ENCODE measurements around the gene GPR150.

The GPR150 gene

GRCh38 chr5:95621839-95622629 is 2.1 kb downstream of the GPR150 start:
- no peak overlapping the region for H3K4me3 ChIP-seq (ENCODE audit: low read length)
- DNase-seq (ENCODE audit: low read depth) = no peak
- TF ChIP-seq CTCF (conservative IDR thresholded peaks at IDR 0.05; ENCODE audit: low read depth, low read length) = no peak

DNA sequence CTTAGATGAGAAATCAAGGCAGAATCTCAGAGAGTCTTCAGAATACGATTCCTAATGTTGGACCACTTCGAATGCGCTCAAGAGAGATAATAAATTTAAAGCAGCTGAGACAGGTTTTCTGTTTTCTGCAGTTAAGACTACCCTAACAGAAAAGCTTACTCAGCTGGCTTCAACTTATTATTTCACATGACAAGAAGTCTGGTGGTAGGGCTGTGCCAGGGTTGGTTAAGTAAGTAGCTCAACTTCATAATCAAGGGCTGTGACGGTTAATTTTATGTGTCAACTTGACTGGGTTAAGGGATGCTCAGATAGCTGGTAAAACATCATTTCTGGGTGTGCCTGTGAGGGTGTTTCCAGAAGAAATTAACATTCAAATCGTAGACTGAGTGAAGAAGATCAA is 3.8 kb downstream of the GPR150 start:
- no peak for TF ChIP-seq CTCF (conservative IDR thresholded peaks at IDR 0.05; ENCODE audit: low read depth, low read length)
- DNase-seq (ENCODE audit: low read depth) = no peak
- H3K4me3 ChIP-seq (ENCODE audit: low read length) = no peak overlapping the region

DNA sequence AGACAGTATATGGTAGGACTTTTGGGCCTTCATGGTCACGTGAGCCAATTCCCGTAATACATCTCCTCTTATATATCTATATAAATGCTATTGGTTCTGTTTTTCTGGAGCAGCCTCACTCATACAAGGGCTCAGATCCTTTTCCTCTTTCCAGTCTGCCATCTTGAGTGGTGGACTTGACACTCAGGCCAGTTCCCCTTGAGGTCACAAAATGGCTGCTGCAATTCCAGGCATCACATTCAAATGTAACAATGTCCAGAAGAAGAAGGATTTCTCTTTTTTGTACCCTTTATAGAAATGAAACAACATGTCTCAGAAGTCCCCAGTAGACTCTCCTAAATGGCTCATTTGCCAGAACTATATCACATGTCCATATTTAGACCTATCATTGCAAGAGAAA is 4.5 kb downstream of the GPR150 start:
- no peak overlapping the region for H3K4me3 ChIP-seq (ENCODE audit: low read length)
- no peak for TF ChIP-seq CTCF (conservative IDR thresholded peaks at IDR 0.05; ENCODE audit: low read depth, low read length)
- DNase-seq (ENCODE audit: low read depth) = no peak

GRCh38 chr5:95626701-95627100 is 6.8 kb downstream of the GPR150 start:
- DNase-seq (ENCODE audit: low read depth) = no peak
- no peak for TF ChIP-seq CTCF (conservative IDR thresholded peaks at IDR 0.05; ENCODE audit: low read depth, low read length)
- no peak overlapping the region for H3K4me3 ChIP-seq (ENCODE audit: low read length)

- no peak for TF ChIP-seq CTCF (conservative IDR thresholded peaks at IDR 0.05; ENCODE audit: low read depth, low read length)
- no peak for DNase-seq (ENCODE audit: low read depth)
- no peak overlapping the region for H3K4me3 ChIP-seq (ENCODE audit: low read length)
These were observed 8.3 kb downstream of the GPR150 start for GRCh38 chr5:95627971-95628810.

- H3K4me3 ChIP-seq (ENCODE audit: low read length) = no peak overlapping the region
- DNase-seq (ENCODE audit: low read depth) = no peak
- TF ChIP-seq CTCF (conservative IDR thresholded peaks at IDR 0.05; ENCODE audit: low read depth, low read length) = no peak
These were observed 9.0 kb downstream of the GPR150 start for GRCh38 chr5:95628933-95629332.
